ENCODE data around the gene MET. TPM values are rescaled to one million over a fixed set of nuclear protein-coding genes. Genes with fewer than 3 reads are reported as not detected.

The MET gene
- total RNA-seq, 1 experiment from 2014 or later: 242 TPM

- H3K27ac Mint-ChIP-seq (ENCODE audit: unreplicated experiment): peak overlapping the region; percentile 84
- no TSS peak for BruUV-seq (replicated peaks)
- TF ChIP-seq, protein P1, sequence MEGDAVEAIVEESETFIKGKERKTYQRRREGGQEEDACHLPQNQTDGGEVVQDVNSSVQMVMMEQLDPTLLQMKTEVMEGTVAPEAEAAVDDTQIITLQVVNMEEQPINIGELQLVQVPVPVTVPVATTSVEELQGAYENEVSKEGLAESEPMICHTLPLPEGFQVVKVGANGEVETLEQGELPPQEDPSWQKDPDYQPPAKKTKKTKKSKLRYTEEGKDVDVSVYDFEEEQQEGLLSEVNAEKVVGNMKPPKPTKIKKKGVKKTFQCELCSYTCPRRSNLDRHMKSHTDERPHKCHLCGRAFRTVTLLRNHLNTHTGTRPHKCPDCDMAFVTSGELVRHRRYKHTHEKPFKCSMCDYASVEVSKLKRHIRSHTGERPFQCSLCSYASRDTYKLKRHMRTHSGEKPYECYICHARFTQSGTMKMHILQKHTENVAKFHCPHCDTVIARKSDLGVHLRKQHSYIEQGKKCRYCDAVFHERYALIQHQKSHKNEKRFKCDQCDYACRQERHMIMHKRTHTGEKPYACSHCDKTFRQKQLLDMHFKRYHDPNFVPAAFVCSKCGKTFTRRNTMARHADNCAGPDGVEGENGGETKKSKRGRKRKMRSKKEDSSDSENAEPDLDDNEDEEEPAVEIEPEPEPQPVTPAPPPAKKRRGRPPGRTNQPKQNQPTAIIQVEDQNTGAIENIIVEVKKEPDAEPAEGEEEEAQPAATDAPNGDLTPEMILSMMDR (IDR thresholded peaks at IDR 0.05; ENCODE audit: unreplicated experiment): no peak
These were observed 130.2 kb downstream of the MET start for GRCh38 chr7:116802144-116802745.

GRCh38 chr7:116802746-116803152 is 130.8 kb downstream of the MET start:
- TF ChIP-seq, protein P1 (IDR thresholded peaks at IDR 0.05; ENCODE audit: unreplicated experiment): no peak
- Mint-ChIP-seq H3K4me3 (ENCODE audit: low read depth, unreplicated experiment) (peak overlapping the region; percentile 16), H3K27me3 (ENCODE audit: unreplicated experiment) (no peaks in the 10 kb centered on the region), H3K27ac (ENCODE audit: unreplicated experiment) (peak overlapping the region; percentile 84), H3K36me3 (ENCODE audit: insufficient read depth, unreplicated experiment) (peaks cover 38% of the 10 kb centered on the region), H3K9me3 (ENCODE audit: low read depth, unreplicated experiment) (no peaks in the 10 kb centered on the region), H3K4me1 (ENCODE audit: low read depth, unreplicated experiment) (peaks cover 60% of the 10 kb centered on the region)
- CTCF ChIA-PET: no interaction called here
- BruUV-seq (replicated peaks): TSS peak; percentile 1
- DNase-seq: peak; percentile 48
- intact Hi-C loops (cut with micrococcal nuclease; ENCODE audit: unreplicated experiment): loop anchor here (2.0 to 10.0 kb wide), 3 partner anchors 26 to 278 kb away; partner anchors contain the start of gene CAV1

More at GRCh38 chr7:116802144-116802745, 130.2 kb downstream of the MET start:
- no peak for DNase-seq
- H3K27me3 Mint-ChIP-seq (ENCODE audit: unreplicated experiment): no peaks in the 10 kb centered on the region
- intact Hi-C loops (cut with micrococcal nuclease; ENCODE audit: unreplicated experiment): loop anchor here (2.0 to 10.0 kb wide), 3 partner anchors 25 to 277 kb away; partner anchors contain the start of gene CAV1
- no peaks in the 10 kb centered on the region for H3K9me3 Mint-ChIP-seq (ENCODE audit: low read depth, unreplicated experiment)
- CTCF ChIA-PET: no interaction called here
- peaks cover 64% of the 10 kb centered on the region for H3K4me1 Mint-ChIP-seq (ENCODE audit: low read depth, unreplicated experiment)
- H3K4me3 Mint-ChIP-seq (ENCODE audit: low read depth, unreplicated experiment): peak overlapping the region; percentile 16
- peaks cover 43% of the 10 kb centered on the region for H3K36me3 Mint-ChIP-seq (ENCODE audit: insufficient read depth, unreplicated experiment)

DNA sequence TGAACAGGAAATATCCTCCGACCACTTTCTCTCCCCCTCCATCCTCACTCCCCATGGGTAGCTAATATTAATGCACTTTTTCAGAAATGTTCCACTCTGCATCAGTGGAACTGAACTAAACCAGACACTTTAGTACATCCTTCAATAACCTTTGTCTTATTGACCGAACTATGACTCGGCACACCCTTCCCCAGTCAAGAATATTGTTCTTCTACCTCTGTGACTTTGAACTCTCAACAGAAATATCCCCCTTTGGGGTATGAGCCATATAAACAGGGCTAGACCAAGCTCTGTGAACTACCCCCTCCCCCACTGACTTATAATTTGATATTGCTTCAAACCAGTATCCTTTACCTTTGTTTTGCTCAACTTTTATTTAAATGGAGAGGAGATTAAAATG is 132.5 kb downstream of the MET start:
- no TSS peak for BruUV-seq (replicated peaks)
- no peak for DNase-seq
- CTCF ChIA-PET: interaction anchor here (0.7 kb wide), 1 partner anchor 133 kb away, joined by 3 read pairs; the partner anchor contains the start of gene MET
- peaks cover 65% of the 10 kb centered on the region for H3K4me1 Mint-ChIP-seq (ENCODE audit: low read depth, unreplicated experiment)
- intact Hi-C loops (cut with micrococcal nuclease; ENCODE audit: unreplicated experiment): loop anchor here (5.0 to 10.0 kb wide), 2 partner anchors 112 to 280 kb away; partner anchors contain the start of gene CAV1
- peaks cover 23% of the 10 kb centered on the region for H3K36me3 Mint-ChIP-seq (ENCODE audit: insufficient read depth, unreplicated experiment)
- no peaks in the 10 kb centered on the region for H3K9me3 Mint-ChIP-seq (ENCODE audit: low read depth, unreplicated experiment)
- peak overlapping the region; percentile 22 for H3K4me3 Mint-ChIP-seq (ENCODE audit: low read depth, unreplicated experiment)
- H3K27ac Mint-ChIP-seq (ENCODE audit: unreplicated experiment): peak overlapping the region; percentile 84
- H3K27me3 Mint-ChIP-seq (ENCODE audit: unreplicated experiment): no peaks in the 10 kb centered on the region
- TF ChIP-seq, protein P1 (IDR thresholded peaks at IDR 0.05; ENCODE audit: unreplicated experiment): no peak

DNA sequence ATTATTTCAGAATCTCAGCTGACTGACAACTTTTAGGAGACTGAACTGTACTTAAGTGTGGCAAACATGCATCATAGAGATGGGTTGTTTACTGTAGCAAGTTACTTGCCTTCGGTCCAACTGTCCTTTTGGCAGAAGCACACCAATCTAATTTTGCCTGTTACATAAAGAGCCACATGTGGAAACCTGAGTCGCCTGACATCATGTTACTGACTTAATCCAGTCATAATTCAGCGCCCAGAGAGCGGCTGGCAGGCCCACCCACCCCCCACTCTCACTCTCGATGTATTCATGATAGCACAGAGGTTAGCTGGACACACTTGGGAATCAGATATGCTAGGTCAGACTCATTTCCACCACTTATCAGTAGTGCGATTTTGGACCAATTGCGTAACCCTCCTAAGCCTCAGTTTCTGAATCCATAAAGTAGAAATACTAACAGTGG is 133.1 kb downstream of the MET start:
- DNase-seq: no peak
- BruUV-seq (replicated peaks): no TSS peak
- no peaks in the 10 kb centered on the region for H3K9me3 Mint-ChIP-seq (ENCODE audit: low read depth, unreplicated experiment)

More for the DNA sequence above, 133.1 kb downstream of the MET start:
- peaks cover 23% of the 10 kb centered on the region for H3K36me3 Mint-ChIP-seq (ENCODE audit: insufficient read depth, unreplicated experiment)
- peak overlapping the region; percentile 84 for H3K27ac Mint-ChIP-seq (ENCODE audit: unreplicated experiment)
- H3K4me1 Mint-ChIP-seq (ENCODE audit: low read depth, unreplicated experiment): peaks cover 72% of the 10 kb centered on the region
- CTCF ChIA-PET: interaction anchor here (0.6 kb wide), 1 partner anchor 171 kb away, joined by 3 read pairs; no protein-coding TSS in a partner anchor
- no peaks in the 10 kb centered on the region for H3K27me3 Mint-ChIP-seq (ENCODE audit: unreplicated experiment)
- intact Hi-C loops (cut with micrococcal nuclease; ENCODE audit: unreplicated experiment): loop anchor here (5.0 to 10.0 kb wide), 2 partner anchors 193 to 280 kb away; partner anchors contain the start of gene CAV1
- TF ChIP-seq, protein P1 (IDR thresholded peaks at IDR 0.05; ENCODE audit: unreplicated experiment): no peak
- no peak overlapping the region for H3K4me3 Mint-ChIP-seq (ENCODE audit: low read depth, unreplicated experiment)

Measured in Calu3 (cell line).